H9 (cell line): Measurements from ENCODE around the gene TECTA. TPM values are rescaled to one million over a fixed set of nuclear protein-coding genes. Genes with fewer than 3 reads are reported as not detected.

Source experiments
- DNase-seq: peaks from one replicate; pipeline ENCODE4 v3.0.0-alpha.2; 2017
- H2AFZ ChIP-seq: one replicate; pipeline ENCODE4 v1.6.1; 2013; ENCODE audit warnings: mild to moderate bottlenecking, low read length, control low read depth, moderate library complexity
- H2AK5ac ChIP-seq: 2 replicates; pipeline ENCODE4 v1.6.1; 2013; ENCODE audit warnings: low read length, control low read depth, mixed read lengths; ENCODE audit not compliant: insufficient read length
- H2BK120ac ChIP-seq: one replicate; pipeline ENCODE4 v1.6.1; 2013; ENCODE audit warnings: low read depth, mild to moderate bottlenecking, low read length, control low read depth, inconsistent platforms; ENCODE audit not compliant: poor library complexity, severe bottlenecking
- H2BK12ac ChIP-seq: 2 replicates; pipeline ENCODE4 v1.6.1; 2013; ENCODE audit warnings: low read length, control low read depth, mixed read lengths, low read depth; ENCODE audit not compliant: insufficient read length
- H2BK15ac ChIP-seq: 2 replicates; pipeline ENCODE4 v1.6.1; 2013; ENCODE audit warnings: low read depth, low read length, control low read depth
- H2BK20ac ChIP-seq: one replicate; pipeline ENCODE4 v1.6.1; 2013; ENCODE audit warnings: low read depth, mild to moderate bottlenecking, low read length, control low read depth, inconsistent platforms; ENCODE audit not compliant: poor library complexity, severe bottlenecking
- H2BK5ac ChIP-seq: 2 replicates; pipeline ENCODE4 v1.6.1; 2013; ENCODE audit warnings: low read length, control low read depth, mixed read lengths; ENCODE audit not compliant: insufficient read length
- H3K14ac ChIP-seq: 2 replicates; pipeline ENCODE4 v1.6.1; 2013; ENCODE audit warnings: low read length, control low read depth; ENCODE audit not compliant: insufficient read depth
- H3K18ac ChIP-seq: 2 replicates; pipeline ENCODE4 v1.6.1; 2013; ENCODE audit warnings: low read depth, mild to moderate bottlenecking, mixed read lengths, low read length, control low read depth; ENCODE audit not compliant: insufficient read length
- H3K23ac ChIP-seq: 2 replicates; pipeline ENCODE4 v1.6.1; 2013; ENCODE audit warnings: low read length, control low read depth, mixed read lengths, low read depth; ENCODE audit not compliant: insufficient read length
- H3K23me2 ChIP-seq: 2 replicates; pipeline ENCODE4 v1.6.1; 2013; ENCODE audit warnings: low read depth, mild to moderate bottlenecking, mixed read lengths, low read length, control low read depth; ENCODE audit not compliant: insufficient read length, poor library complexity, severe bottlenecking
- H3K27ac ChIP-seq: 2 replicates; pipeline ENCODE4 v1.5.1; 2013; ENCODE audit warnings: low read length, control low read depth, mixed read lengths, low read depth; ENCODE audit not compliant: insufficient read length
- H3K27me3 ChIP-seq: 2 replicates; pipeline ENCODE4 v1.6.1; 2013; ENCODE audit warnings: low read length, control low read depth, inconsistent platforms; ENCODE audit not compliant: insufficient read depth
- H3K4ac ChIP-seq: 2 replicates; pipeline ENCODE4 v1.6.1; 2013; ENCODE audit warnings: low read depth, mild to moderate bottlenecking, control low read depth, inconsistent platforms, low read length, moderate library complexity
- H3K4me1 ChIP-seq: 2 replicates; pipeline ENCODE4 v1.6.1; 2013; ENCODE audit warnings: low read length, control low read depth, inconsistent platforms; ENCODE audit not compliant: insufficient read depth
- H3K4me2 ChIP-seq: 2 replicates; pipeline ENCODE4 v1.6.1; 2013; ENCODE audit warnings: low read length, control low read depth, mixed read lengths; ENCODE audit not compliant: insufficient read length, insufficient read depth
- H3K56ac ChIP-seq: 2 replicates; pipeline ENCODE4 v1.6.1; 2013; ENCODE audit warnings: low read depth, mild to moderate bottlenecking, mixed read lengths, low read length, control low read depth; ENCODE audit not compliant: insufficient read length
- H3K79me1 ChIP-seq: 2 replicates; pipeline ENCODE4 v1.6.1; 2013; ENCODE audit warnings: low read depth, mild to moderate bottlenecking, moderate library complexity, low read length, control low read depth, inconsistent platforms; ENCODE audit not compliant: insufficient read depth, poor library complexity, severe bottlenecking
- H3K79me2 ChIP-seq: 2 replicates; pipeline ENCODE4 v1.6.1; 2013; ENCODE audit warnings: low read length, control low read depth, inconsistent platforms; ENCODE audit not compliant: insufficient read depth
- H3K9ac ChIP-seq: 2 replicates; pipeline ENCODE4 v1.6.1; 2013; ENCODE audit warnings: low read length, control low read depth, mixed read lengths; ENCODE audit not compliant: insufficient read length; ENCODE audit errors: extremely low read depth
- H3K9me3 ChIP-seq: one replicate; pipeline ENCODE4 v1.6.1; 2013; ENCODE audit warnings: low read depth, low read length, inconsistent platforms; ENCODE audit not compliant: control insufficient read depth
- H3T11ph ChIP-seq: one replicate; pipeline ENCODE4 v1.6.1; 2013; ENCODE audit warnings: mild to moderate bottlenecking, low read length, control low read depth, inconsistent platforms
- H4K20me1 ChIP-seq: one replicate; pipeline ENCODE4 v1.6.1; 2013; ENCODE audit not compliant: control insufficient read depth, insufficient read length, insufficient read depth
- H4K5ac ChIP-seq: 2 replicates; pipeline ENCODE4 v1.6.1; 2013; ENCODE audit warnings: low read depth, mild to moderate bottlenecking, mixed read lengths, low read length, control low read depth; ENCODE audit not compliant: insufficient read length
- H4K8ac ChIP-seq: replicated peaks from 2 replicates; pipeline ENCODE4 v1.6.1; 2013; ENCODE audit warnings: low read length, control low read depth, mixed read lengths, low read depth; ENCODE audit not compliant: insufficient read length
- H4K91ac ChIP-seq: 2 replicates; pipeline ENCODE4 v1.6.1; 2013; ENCODE audit warnings: low read depth, mild to moderate bottlenecking, moderate library complexity, mixed read lengths, low read length, control low read depth; ENCODE audit not compliant: insufficient read length
- H3K27ac Mint-ChIP-seq, 3 experiments: 2 replicates in 2 of 3; 3 replicates in 1 of 3; pipeline ENCODE4 v1.8.0; 2020 to 2021; ENCODE audit warnings: mixed read lengths in 3 of 3, mild to moderate bottlenecking in 1 of 3, moderate library complexity in 1 of 3
- H3K27me3 Mint-ChIP-seq: 2 replicates; pipeline ENCODE4 v1.8.0; 2021; ENCODE audit warnings: low read depth, mild to moderate bottlenecking, moderate library complexity, mixed read lengths
- H3K36me3 Mint-ChIP-seq, 3 experiments: 2 replicates in 2 of 3; 3 replicates in 1 of 3; pipeline ENCODE4 v1.8.0; 2020 to 2021; ENCODE audit warnings: low read depth in 3 of 3, mixed read lengths in 3 of 3; ENCODE audit not compliant: insufficient read depth in 1 of 3
- H3K4me1 Mint-ChIP-seq, 2 experiments: 2 replicates each; pipeline ENCODE4 v1.8.0; 2020; ENCODE audit warnings: mixed read lengths in 2 of 2
- H3K4me3 Mint-ChIP-seq, 2 experiments: 2 replicates in 1 of 2; 3 replicates in 1 of 2; pipeline ENCODE4 v1.8.0; 2020 to 2021; ENCODE audit warnings: mild to moderate bottlenecking in 2 of 2, mixed read lengths in 2 of 2, moderate library complexity in 1 of 2
- H3K9me3 Mint-ChIP-seq, 2 experiments: 2 replicates in 1 of 2; 3 replicates in 1 of 2; pipeline ENCODE4 v1.8.0; 2020; ENCODE audit warnings: mild to moderate bottlenecking in 2 of 2, mixed read lengths in 2 of 2, moderate library complexity in 1 of 2
- WGBS: extraction: QIAGEN DNeasy Blood & Tissue Kit; methylation state at CpG from one replicate; pipeline ENCODE4 v1.1.7; 2013; ENCODE audit warnings: missing lambda C conversion rate, low lambda C conversion rate, mixed read lengths; ENCODE audit not compliant: insufficient read length; ENCODE audit errors: extremely low coverage; 5-methylcytosine and 5-hydroxymethylcytosine counted together
- total RNA-seq: library from RNA; stranded (reverse); gene quantifications from 2 replicates; pipeline ENCODE4 v1.2.1, GENCODE V29; 2021
- TF ChIP-seq, protein P1 (sequence below): fragments of 200-600 bp; sonication (generic); conservative IDR thresholded peaks from 3 replicates; pipeline ENCODE4 v1.8.0; 2021; ENCODE audit warnings: antibody characterized with exemption, mild to moderate bottlenecking

TECTA gene
- total RNA-seq, 1 experiment from 2014 or later: 0.66 TPM

DNA sequence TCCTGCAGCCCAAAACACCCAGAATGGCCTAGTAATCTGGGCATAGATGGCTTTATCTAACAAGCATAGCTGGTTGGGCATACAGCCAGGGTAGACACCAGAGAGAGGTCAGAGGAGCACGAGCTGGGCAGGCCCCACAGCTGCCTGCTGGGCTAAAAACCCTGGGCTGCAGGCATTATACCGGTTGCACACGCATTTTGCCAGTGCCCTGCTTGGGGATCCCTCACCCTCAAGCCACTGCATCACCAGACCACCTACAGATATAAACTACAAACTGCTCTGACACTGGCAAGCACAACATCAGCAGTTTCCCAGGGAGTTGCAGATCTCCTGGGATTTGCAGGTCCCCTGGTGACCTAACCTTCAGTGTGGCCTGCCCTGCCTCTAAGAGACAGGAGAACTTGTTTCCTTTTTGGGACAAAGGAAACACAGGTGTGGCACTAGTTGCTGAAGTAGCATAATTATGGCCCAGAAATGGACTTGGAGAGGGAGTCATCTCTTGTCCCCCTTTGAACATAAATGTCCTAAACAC, 112.4 kb downstream of the TECTA start:
- Histone ChIP-seq H3K9me3 (no peaks in the 10 kb centered on the region), H3K79me1 (no peaks in the 10 kb centered on the region), H3K4me1 (no peaks in the 10 kb centered on the region), H2BK120ac (no peak overlapping the region), H4K5ac (no peak overlapping the region), H3K14ac (no peak overlapping the region), H3K23ac (no peak overlapping the region), H2AK5ac (no peak overlapping the region), H4K20me1 (no peaks in the 10 kb centered on the region), H3K4me2 (no peak overlapping the region), H3K9ac (no peak overlapping the region), H2BK20ac (no peak overlapping the region), H3K79me2 (no peaks in the 10 kb centered on the region), H3K27ac (no peak overlapping the region), H4K91ac (no peak overlapping the region), H4K8ac (no peak overlapping the region), H3T11ph (no peak overlapping the region), H3K56ac (no peak overlapping the region), H3K4ac (no peak overlapping the region), H2BK15ac (no peak overlapping the region), H3K18ac (no peak overlapping the region), H2AFZ (no peak overlapping the region), H2BK12ac (no peak overlapping the region), H2BK5ac (no peak overlapping the region), H3K23me2 (no peaks in the 10 kb centered on the region), H3K27me3 (no peaks in the 10 kb centered on the region)
- peaks cover 2 to 6% of the 10 kb centered on the region in 2 experiments; a peak in 2 of 4 replicates for H3K4me1 Mint-ChIP-seq
- DNase-seq: no peak
- no peak overlapping the region for H3K4me3 Mint-ChIP-seq
- H3K36me3 Mint-ChIP-seq: no peaks in the 10 kb centered on the region; a peak in 1 of 7 replicates
- H3K9me3 Mint-ChIP-seq: no peaks in the 10 kb centered on the region
- H3K27me3 Mint-ChIP-seq: no peaks in the 10 kb centered on the region
- TF ChIP-seq, protein P1, sequence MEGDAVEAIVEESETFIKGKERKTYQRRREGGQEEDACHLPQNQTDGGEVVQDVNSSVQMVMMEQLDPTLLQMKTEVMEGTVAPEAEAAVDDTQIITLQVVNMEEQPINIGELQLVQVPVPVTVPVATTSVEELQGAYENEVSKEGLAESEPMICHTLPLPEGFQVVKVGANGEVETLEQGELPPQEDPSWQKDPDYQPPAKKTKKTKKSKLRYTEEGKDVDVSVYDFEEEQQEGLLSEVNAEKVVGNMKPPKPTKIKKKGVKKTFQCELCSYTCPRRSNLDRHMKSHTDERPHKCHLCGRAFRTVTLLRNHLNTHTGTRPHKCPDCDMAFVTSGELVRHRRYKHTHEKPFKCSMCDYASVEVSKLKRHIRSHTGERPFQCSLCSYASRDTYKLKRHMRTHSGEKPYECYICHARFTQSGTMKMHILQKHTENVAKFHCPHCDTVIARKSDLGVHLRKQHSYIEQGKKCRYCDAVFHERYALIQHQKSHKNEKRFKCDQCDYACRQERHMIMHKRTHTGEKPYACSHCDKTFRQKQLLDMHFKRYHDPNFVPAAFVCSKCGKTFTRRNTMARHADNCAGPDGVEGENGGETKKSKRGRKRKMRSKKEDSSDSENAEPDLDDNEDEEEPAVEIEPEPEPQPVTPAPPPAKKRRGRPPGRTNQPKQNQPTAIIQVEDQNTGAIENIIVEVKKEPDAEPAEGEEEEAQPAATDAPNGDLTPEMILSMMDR: no peak
- H3K27ac Mint-ChIP-seq: no peak overlapping the region
- no CpG with 5 or more reads among the region's 3 CpGs for WGBS
